NCI-H226 (cell line): Measurements from ENCODE around the gene CCNF.
A peak's percentile ranks its signal among the peaks of the same experiment; 100 is the strongest.
"Not testable (repeated sequence)": the region's sequence is repeated elsewhere in the genome, so short reads cannot be mapped to it uniquely, and the experiment has no call there.

Source experiments
- DNase-seq: peaks from one replicate; pipeline ENCODE4 v3.0.0-alpha.2; 2015

The CCNF gene

GRCh38 chr16:2429034-2429770 lies at the start of gene CCNF:
CCNF (plus strand) TSS chr16:2429447; CDS start chr16:2429482, 35 bp downstream.
- DNase-seq, result peak; percentile 89

GRCh38 chr16:2383501-2383900 lies 45.7 kb upstream of the CCNF start:
- DNase-seq, result no peak

- no peak for DNase-seq
These were observed 44.8 kb upstream of the CCNF start for GRCh38 chr16:2384426-2384825.

- no peak for DNase-seq
These were observed 43.9 kb upstream of the CCNF start for GRCh38 chr16:2385190-2385836.

GRCh38 chr16:2385982-2386381 lies 43.3 kb upstream of the CCNF start:
- DNase-seq, result not testable (repeated sequence)

- DNase-seq, result no peak
These were observed 42.3 kb upstream of the CCNF start for GRCh38 chr16:2386990-2387389.

GRCh38 chr16:2388139-2388874 lies 40.9 kb upstream of the CCNF start:
- DNase-seq, result no peak

GRCh38 chr16:2388875-2389433 lies 40.3 kb upstream of the CCNF start:
- DNase-seq, result no peak

GRCh38 chr16:2392025-2392424 lies 37.2 kb upstream of the CCNF start:
- DNase-seq, result no peak

- DNase-seq, result no peak
These were observed 30.7 kb upstream of the CCNF start for GRCh38 chr16:2398520-2398919.

- no peak for DNase-seq
These were observed 25.1 kb upstream of the CCNF start for GRCh38 chr16:2404099-2404498.

GRCh38 chr16:2415085-2415484 lies 14.2 kb upstream of the CCNF start:
- DNase-seq, result no peak

- no peak for DNase-seq
These were observed 9.2 kb upstream of the CCNF start for GRCh38 chr16:2420035-2420434.

GRCh38 chr16:2422123-2422867 lies 7.0 kb upstream of the CCNF start:
- DNase-seq, result no peak

- no peak for DNase-seq
These were observed 4.9 kb upstream of the CCNF start for GRCh38 chr16:2424061-2425007.

- no peak for DNase-seq
These were observed 4.2 kb upstream of the CCNF start for GRCh38 chr16:2425008-2425518.

- no peak for DNase-seq
These were observed 3.3 kb upstream of the CCNF start for GRCh38 chr16:2425825-2426430.

GRCh38 chr16:2426941-2427361 lies 2.3 kb upstream of the CCNF start:
- DNase-seq, result peak; percentile 38

GRCh38 chr16:2427526-2427925 lies 1.7 kb upstream of the CCNF start:
- DNase-seq, result no peak

- no peak for DNase-seq
These were observed 1.0 kb upstream of the CCNF start for GRCh38 chr16:2428051-2428783.

- DNase-seq, result no peak
These were observed 538 bp upstream of the CCNF start for GRCh38 chr16:2428784-2429033.
